ENCODE results near the gene SND1. TPM values are rescaled to one million over a fixed set of nuclear protein-coding genes. Genes with fewer than 3 reads are reported as not detected.

Gene SND1
- total RNA-seq, 1 experiment from 2014 or later: 106 TPM

DNA sequence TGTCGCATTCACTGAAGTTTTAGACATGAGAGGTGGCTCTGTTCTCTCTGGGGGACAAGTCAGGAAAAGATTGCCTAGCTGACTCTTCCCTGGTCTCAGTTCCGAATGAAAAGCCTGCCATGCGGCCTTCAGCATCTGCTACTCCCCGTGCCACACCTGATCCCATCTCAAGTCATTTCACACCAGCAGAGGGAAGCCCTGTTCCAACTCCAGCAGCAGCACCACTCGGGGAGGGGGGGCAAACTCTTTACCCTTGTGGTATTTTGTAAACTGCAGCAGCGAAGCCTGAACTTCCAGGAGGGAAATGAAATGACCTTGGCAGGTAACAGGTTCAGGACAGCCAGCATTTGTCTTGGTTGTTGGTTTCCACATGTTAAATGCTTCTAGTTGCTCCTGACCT lies 365.5 kb downstream of the SND1 start:
- in situ Hi-C loops (cut with HindIII; ENCODE audit: low pct_unique_long_range_greater_than_20kb, low sequenced_read_pairs): no loop called here
- DNase-seq (ENCODE audit: low read depth): no peak

- in situ Hi-C loops (cut with HindIII; ENCODE audit: low pct_unique_long_range_greater_than_20kb, low sequenced_read_pairs): no loop called here
- DNase-seq (ENCODE audit: low read depth): peak; percentile 70
These were observed 366.2 kb downstream of the SND1 start for GRCh38 chr7:128017862-128018845.

GRCh38 chr7:128019288-128019687 lies 367.3 kb downstream of the SND1 start:
- in situ Hi-C loops (cut with HindIII; ENCODE audit: low pct_unique_long_range_greater_than_20kb, low sequenced_read_pairs): no loop called here
- no peak for DNase-seq (ENCODE audit: low read depth)

DNA sequence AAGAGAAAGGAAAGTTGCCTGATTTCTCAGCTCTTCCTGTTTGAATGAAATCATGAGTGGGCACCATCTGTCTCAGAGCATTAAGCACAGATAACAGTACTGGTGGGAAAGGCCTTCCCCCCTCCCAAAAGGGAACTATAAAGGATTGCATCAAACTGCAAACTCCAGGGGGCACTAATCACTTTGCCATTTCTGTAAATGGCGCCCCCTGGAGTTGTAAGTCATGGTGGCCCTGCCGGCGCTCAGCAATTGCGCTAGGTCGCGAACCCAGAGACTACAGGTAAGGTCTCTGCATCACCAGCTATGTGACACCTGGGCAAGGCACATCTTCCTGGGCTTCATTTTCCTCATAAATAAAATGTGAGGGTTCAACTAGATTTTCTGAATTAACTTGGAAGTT lies 368.2 kb downstream of the SND1 start:
- DNase-seq (ENCODE audit: low read depth): no peak
- in situ Hi-C loops (cut with HindIII; ENCODE audit: low pct_unique_long_range_greater_than_20kb, low sequenced_read_pairs): no loop called here

- in situ Hi-C loops (cut with HindIII; ENCODE audit: low pct_unique_long_range_greater_than_20kb, low sequenced_read_pairs): no loop called here
- peak; percentile 51 for DNase-seq (ENCODE audit: low read depth)
These were observed 369.4 kb downstream of the SND1 start for GRCh38 chr7:128021366-128021765.

GRCh38 chr7:128022631-128023532 lies 370.9 kb downstream of the SND1 start:
- in situ Hi-C loops (cut with HindIII; ENCODE audit: low pct_unique_long_range_greater_than_20kb, low sequenced_read_pairs): no loop called here
- no peak for DNase-seq (ENCODE audit: low read depth)

DNA sequence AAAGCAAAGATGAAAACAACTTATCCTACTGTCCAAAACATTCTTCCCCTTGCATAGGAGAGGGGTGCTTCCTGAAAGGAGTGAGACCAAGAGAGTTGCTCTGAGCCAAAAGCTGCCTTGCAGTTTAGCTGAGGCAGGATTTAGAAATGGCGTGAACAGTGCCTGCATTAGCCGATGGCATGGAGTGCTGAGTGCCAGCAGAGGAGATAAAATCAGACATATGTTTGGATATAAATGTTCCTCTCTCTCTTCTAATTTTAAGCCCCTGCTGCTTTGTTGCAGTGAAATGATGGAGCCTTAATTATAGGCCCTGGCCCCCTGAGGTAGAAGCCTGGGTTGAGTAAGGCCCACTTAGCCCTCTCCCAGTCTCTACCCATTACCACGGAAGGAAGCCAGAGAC lies 372.2 kb downstream of the SND1 start:
- DNase-seq (ENCODE audit: low read depth): no peak
- in situ Hi-C loops (cut with HindIII; ENCODE audit: low pct_unique_long_range_greater_than_20kb, low sequenced_read_pairs): no loop called here

DNA sequence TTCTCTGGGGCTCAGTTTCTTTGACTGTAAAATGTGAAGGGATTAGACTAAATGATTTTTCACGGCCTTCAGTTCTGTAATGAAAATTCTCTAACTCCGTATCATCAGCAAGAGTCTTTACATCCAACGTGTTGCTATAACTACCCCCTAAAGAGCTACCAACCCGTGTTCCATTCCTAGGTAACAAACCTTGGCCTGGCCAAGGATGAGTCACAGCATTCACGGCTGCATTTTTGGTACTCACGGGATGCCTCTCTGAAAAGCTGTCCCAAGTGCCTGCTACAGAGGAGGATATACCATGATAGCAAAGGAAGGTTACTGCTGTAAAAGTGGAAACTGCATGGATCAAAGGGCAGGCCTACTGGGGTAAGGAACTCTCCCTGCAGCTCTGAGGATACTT lies 373.4 kb downstream of the SND1 start:
- in situ Hi-C loops (cut with HindIII; ENCODE audit: low pct_unique_long_range_greater_than_20kb, low sequenced_read_pairs): no loop called here
- no peak for DNase-seq (ENCODE audit: low read depth)

GRCh38 chr7:128025819-128026218 lies 373.8 kb downstream of the SND1 start:
- no peak for DNase-seq (ENCODE audit: low read depth)
- in situ Hi-C loops (cut with HindIII; ENCODE audit: low pct_unique_long_range_greater_than_20kb, low sequenced_read_pairs): no loop called here

DNA sequence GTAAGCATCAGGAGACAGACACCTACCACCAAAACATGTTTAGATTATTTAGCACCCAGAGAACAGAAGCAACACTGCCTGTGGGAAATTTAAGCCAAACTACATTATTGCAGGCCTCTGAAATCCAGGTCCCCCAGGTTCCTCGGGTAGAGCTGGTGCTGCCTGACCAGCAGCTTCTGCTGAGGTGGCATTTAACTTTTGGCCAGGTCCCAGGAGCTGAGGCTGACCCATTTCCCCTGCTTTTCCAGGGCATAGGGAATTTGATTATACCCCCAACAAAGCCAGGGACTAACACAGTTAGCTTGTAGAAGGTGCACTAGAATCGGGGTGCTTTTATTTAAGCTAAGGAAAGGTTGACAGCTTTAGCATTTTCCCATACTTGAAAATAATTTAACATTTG lies 374.6 kb downstream of the SND1 start:
- in situ Hi-C loops (cut with HindIII; ENCODE audit: low pct_unique_long_range_greater_than_20kb, low sequenced_read_pairs): no loop called here
- no peak for DNase-seq (ENCODE audit: low read depth)

DNA sequence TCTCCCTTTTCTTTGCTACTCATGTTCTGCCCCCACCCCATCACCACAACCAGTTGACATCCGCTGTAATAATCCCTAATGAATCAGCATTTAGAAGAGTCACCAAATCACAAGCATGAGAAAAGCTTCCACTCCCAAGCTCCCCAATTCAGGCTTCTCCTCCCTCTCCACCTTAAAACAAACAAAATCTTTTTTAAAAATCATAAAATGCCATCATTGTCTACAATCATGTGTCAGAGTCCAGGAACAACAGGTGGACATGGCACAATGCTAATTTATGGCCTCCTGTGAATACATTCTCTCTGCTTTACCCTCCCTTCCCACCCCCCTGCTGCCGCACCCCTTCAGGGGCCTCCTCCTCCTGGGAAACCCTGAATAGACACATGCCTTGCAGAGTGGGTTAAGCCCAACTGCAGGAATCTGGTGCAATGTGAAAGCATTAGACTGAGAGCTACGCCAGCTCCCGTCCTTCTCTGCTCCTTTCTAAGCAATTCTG lies 375.5 kb downstream of the SND1 start:
- no peak for DNase-seq (ENCODE audit: low read depth)
- in situ Hi-C loops (cut with HindIII; ENCODE audit: low pct_unique_long_range_greater_than_20kb, low sequenced_read_pairs): no loop called here

- in situ Hi-C loops (cut with HindIII; ENCODE audit: low pct_unique_long_range_greater_than_20kb, low sequenced_read_pairs): no loop called here
- no peak for DNase-seq (ENCODE audit: low read depth)
These were observed 377.5 kb downstream of the SND1 start for GRCh38 chr7:128029405-128029995.

DNA sequence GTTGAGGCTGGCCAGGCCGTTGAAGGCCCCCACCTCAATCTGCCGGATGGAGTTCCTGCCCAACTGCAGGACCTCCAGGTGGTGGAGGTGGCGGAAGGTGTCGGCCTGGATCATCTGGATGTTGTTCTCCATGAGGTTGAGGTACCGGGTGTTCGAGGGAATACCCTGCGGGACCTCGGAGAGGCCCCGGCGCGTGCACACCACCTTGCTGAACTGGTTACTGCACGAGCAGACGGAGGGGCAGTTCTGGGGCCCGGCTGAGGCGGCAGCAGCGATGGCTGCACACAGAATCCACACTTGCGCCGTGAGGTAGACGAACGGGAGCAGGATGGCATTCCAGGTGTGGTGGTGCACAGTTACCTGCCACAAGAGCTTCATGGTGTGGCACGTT lies 378.3 kb downstream of the SND1 start:
- in situ Hi-C loops (cut with HindIII; ENCODE audit: low pct_unique_long_range_greater_than_20kb, low sequenced_read_pairs): no loop called here
- no peak for DNase-seq (ENCODE audit: low read depth)

DNA sequence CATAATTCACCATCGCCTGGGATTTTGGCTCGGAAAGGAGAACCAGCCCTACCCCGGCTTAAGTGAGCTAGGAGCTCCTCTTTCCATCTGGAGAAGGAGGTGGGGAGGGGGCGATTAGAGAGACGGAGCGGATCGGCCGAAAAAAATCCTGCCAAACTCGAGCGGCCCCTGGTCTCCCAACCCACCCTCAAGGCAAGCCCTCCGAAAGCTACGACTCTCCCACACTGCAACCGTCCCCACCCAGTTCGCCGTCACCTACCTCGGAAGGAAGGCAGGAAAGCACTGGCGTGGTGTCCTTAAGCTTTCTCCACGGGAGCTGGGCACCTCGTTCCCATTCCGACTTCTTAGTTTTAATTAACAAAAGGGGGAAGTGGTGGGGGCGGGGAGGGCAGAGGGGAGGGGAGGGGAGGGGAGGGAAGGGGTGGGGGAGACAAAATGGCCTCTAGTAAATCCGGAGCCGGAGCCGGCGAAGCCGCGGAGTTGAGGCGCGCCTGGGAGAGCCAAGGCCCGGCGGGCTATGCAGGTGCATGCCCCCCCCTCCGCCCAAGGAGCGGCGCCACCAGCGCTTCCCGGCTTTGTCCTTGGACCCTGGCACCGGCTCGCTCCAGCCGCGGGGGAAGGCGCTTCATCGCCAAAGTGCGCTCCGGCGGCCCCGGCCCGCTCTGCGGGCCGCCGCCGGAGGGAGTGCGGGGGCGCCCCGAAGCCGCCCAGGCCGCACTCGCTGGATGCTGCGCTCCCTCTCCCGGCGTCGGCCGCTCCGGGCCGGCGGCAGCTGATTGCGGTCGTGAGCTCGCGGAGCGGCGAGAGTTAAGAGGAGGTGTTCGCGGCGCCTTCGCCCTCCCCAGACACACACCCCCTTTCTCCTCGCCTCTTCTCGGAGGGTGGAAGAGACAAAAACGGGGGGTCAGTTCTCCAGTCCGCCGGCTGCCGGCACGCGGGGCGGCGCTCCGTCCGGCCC lies 378.9 kb downstream of the SND1 start, which contains the start of gene LRRC4:
TSS of gene LRRC4 (minus strand) at position 784 of the 958 bp plus-strand sequence. CDS start 797 bp downstream, outside the sequence.
- no peak for DNase-seq (ENCODE audit: low read depth)
- in situ Hi-C loops (cut with HindIII; ENCODE audit: low pct_unique_long_range_greater_than_20kb, low sequenced_read_pairs): no loop called here

GRCh38 chr7:128031901-128032604 lies 380.1 kb downstream of the SND1 start:
- in situ Hi-C loops (cut with HindIII; ENCODE audit: low pct_unique_long_range_greater_than_20kb, low sequenced_read_pairs): no loop called here
- DNase-seq (ENCODE audit: low read depth): no peak

DNA sequence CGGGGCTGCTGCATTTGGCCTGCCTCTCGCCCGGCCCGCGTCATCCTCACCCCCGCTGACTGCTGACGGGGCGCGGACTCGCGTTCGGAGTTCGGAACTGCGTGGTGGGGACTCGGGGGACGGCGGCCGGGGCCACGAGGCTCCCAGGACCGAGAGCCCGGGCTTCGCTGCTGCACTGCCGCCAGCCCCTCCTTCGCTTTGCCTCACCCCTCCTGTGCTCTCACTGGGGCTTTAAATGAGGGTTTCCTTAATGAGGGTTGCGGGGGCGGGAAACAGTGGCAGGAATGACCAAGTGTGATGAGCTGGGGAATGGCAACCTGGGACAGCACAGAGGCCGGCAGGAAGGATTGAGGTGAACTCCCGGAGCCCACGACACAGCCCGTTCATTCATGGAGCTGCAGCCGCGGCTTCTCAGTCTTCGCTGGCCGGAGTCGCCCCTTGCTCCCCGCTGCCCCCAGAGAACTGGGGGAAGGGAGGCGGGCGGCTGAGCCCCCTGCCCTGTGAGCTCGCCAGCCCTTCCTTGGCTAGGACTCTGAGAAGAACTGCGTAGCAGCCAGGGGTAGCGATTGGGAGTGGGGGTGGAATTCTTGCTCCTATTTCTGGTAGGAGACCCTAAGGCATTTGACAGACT lies 380.7 kb downstream of the SND1 start:
- no peak for DNase-seq (ENCODE audit: low read depth)
- in situ Hi-C loops (cut with HindIII; ENCODE audit: low pct_unique_long_range_greater_than_20kb, low sequenced_read_pairs): no loop called here

Measured in Caki2 (cell line).